ENCODE results near the gene NKAP. TPM values are rescaled to one million over a fixed set of nuclear protein-coding genes. Genes with fewer than 3 reads are reported as not detected.

Gene NKAP
- total RNA-seq, 1 experiment from 2014 or later, result 7.3 TPM

DNA sequence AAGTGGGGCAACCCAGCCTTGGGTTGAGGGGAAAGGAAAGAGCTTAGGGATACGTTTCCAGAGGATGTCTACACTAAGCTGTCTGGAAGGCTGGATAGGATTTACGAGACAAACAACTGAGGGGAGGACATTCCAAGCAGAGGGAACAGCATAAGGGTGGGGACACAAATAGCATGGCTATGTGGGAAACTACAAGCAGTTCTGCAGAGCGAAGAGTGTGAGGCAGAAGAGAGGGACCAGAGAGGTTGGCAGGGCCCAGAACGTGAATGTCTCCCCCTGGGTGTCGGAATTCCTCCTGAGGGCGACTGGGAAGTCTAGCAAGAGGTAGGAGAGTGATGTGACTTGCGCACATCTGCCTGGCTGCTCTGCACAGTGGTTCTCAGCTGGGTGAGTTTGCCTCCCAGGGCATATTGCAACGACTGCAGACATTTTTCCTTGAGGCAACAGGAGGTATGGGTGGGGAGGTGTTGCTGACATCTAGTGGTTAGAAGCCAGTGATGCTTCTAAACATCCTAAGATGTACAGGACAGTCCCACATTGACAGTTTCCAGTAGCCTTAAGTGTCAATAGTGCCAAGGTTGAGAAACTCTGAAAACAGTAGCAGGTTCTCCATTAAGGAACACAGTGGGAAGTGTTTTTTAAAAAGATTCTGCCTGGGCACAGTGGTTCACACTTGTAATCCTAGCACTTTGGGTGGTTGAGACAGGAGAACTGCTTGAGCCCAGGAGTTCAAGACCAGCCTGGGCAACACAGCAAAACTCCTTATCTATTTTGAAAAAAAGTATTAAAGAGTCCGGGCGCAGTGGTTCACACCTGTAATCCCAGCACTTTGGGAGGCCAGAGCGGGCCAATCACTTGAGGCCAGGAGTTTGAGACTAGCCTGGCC, 62.8 kb downstream of the NKAP start:
- no peak overlapping the region for H2BK120ac ChIP-seq (ENCODE audit: low read depth, low read length, poor library complexity, severe bottlenecking)
- H3K79me2 ChIP-seq (ENCODE audit: insufficient read depth, low read length), result no peaks in the 10 kb centered on the region
- no peak overlapping the region for H3K4me3 Mint-ChIP-seq
- H4K5ac ChIP-seq (ENCODE audit: insufficient read length, low read depth, low read length), result no peak overlapping the region
- H3K27me3 Mint-ChIP-seq (ENCODE audit: low read depth), result no peaks in the 10 kb centered on the region; the same call in none of the 2 replicates
- H4K8ac ChIP-seq (replicated peaks; ENCODE audit: insufficient read length, low read depth, low read length), result no peak overlapping the region
- no peak overlapping the region for H3K9ac ChIP-seq (ENCODE audit: extremely low read depth, insufficient read length, low read length)
- H2BK15ac ChIP-seq (ENCODE audit: low read depth, low read length), result no peak overlapping the region
- H2BK12ac ChIP-seq (ENCODE audit: insufficient read length, low read depth, low read length), result no peak overlapping the region
- H2AK5ac ChIP-seq (ENCODE audit: insufficient read length, low read length), result no peak overlapping the region
- peaks cover 21% of the 10 kb centered on the region for H3K9me3 ChIP-seq (ENCODE audit: control insufficient read depth, low read depth, low read length)
- H3K56ac ChIP-seq (ENCODE audit: insufficient read length, low read depth, low read length), result no peak overlapping the region
- no peak overlapping the region for H3T11ph ChIP-seq (ENCODE audit: low read length)
- no peaks in the 10 kb centered on the region for H3K23me2 ChIP-seq (ENCODE audit: insufficient read length, low read depth, low read length, poor library complexity, severe bottlenecking)
- H3K27me3 ChIP-seq (ENCODE audit: insufficient read depth, low read length), result no peaks in the 10 kb centered on the region
- H2BK20ac ChIP-seq (ENCODE audit: low read depth, low read length, poor library complexity, severe bottlenecking), result no peak overlapping the region
- H3K18ac ChIP-seq (ENCODE audit: insufficient read length, low read depth, low read length), result no peak overlapping the region
- H3K36me3 Mint-ChIP-seq (ENCODE audit: insufficient read depth in 1 of 3, low read depth in 3 of 3), result peaks cover 4 to 24% (median 13%) of the 10 kb centered on the region in 3 experiments; a peak in 6 of 7 replicates
- H3K4me1 Mint-ChIP-seq, result peaks cover 0 to 4% of the 10 kb centered on the region in 2 experiments; a peak in 1 of 4 replicates
- no peak overlapping the region for H3K23ac ChIP-seq (ENCODE audit: insufficient read length, low read depth, low read length)
- H3K9me3 Mint-ChIP-seq, result peaks cover 59 to 62% of the 10 kb centered on the region in 2 experiments
- no peak overlapping the region for H4K91ac ChIP-seq (ENCODE audit: insufficient read length, low read depth, low read length)
- WGBS (ENCODE audit: extremely low coverage, insufficient read length, low lambda C conversion rate), result no CpG with 5 or more reads among the region's 11 CpGs
- no peaks in the 10 kb centered on the region for H4K20me1 ChIP-seq (ENCODE audit: control insufficient read depth, insufficient read depth, insufficient read length)
- H2BK5ac ChIP-seq (ENCODE audit: insufficient read length, low read length), result no peak overlapping the region
- no peak overlapping the region for H3K27ac ChIP-seq (ENCODE audit: insufficient read length, low read depth, low read length)
- H2AFZ ChIP-seq (ENCODE audit: low read length), result no peak overlapping the region
- TF ChIP-seq, protein P1, sequence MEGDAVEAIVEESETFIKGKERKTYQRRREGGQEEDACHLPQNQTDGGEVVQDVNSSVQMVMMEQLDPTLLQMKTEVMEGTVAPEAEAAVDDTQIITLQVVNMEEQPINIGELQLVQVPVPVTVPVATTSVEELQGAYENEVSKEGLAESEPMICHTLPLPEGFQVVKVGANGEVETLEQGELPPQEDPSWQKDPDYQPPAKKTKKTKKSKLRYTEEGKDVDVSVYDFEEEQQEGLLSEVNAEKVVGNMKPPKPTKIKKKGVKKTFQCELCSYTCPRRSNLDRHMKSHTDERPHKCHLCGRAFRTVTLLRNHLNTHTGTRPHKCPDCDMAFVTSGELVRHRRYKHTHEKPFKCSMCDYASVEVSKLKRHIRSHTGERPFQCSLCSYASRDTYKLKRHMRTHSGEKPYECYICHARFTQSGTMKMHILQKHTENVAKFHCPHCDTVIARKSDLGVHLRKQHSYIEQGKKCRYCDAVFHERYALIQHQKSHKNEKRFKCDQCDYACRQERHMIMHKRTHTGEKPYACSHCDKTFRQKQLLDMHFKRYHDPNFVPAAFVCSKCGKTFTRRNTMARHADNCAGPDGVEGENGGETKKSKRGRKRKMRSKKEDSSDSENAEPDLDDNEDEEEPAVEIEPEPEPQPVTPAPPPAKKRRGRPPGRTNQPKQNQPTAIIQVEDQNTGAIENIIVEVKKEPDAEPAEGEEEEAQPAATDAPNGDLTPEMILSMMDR (conservative IDR thresholded peaks at IDR 0.05), result peak; percentile 65
- H3K79me1 ChIP-seq (ENCODE audit: insufficient read depth, low read depth, low read length, poor library complexity, severe bottlenecking), result no peaks in the 10 kb centered on the region
- no peaks in the 10 kb centered on the region for H3K4me1 ChIP-seq (ENCODE audit: insufficient read depth, low read length)
- no peak overlapping the region for H3K14ac ChIP-seq (ENCODE audit: insufficient read depth, low read length)
- H3K27ac Mint-ChIP-seq, result no peak overlapping the region
- H3K4me2 ChIP-seq (ENCODE audit: insufficient read depth, insufficient read length, low read length), result no peak overlapping the region
- H3K4ac ChIP-seq (ENCODE audit: low read depth, low read length), result no peak overlapping the region
- peak; percentile 46 for DNase-seq

All from H9 (cell line).